ENCODE measurements around the gene GPC6.

Gene GPC6

DNA sequence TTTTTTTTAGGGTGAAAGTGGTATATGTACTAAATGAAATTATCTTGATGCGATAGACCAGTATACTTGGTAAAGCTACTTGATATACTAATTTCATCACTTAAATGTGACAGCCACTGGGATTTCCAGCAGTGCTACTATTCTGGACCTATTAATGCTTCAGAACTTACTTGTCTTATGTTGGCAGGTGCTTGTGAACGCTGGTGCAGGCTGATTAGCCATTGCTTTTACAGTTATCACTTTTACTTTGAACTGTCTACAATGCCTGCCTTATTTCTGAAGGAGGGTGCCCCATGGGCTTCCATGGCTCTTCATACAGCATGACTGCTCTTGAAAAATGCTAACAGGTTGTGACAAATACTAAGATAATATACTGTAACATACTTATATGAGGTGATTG lies 294.7 kb downstream of the GPC6 start:
- Histone ChIP-seq H3K9me2 (ENCODE audit: low read depth, low read length) (no peaks in the 10 kb centered on the region), H3K4me1 (ENCODE audit: insufficient read depth, low read length, severe bottlenecking) (no peaks in the 10 kb centered on the region), H3K79me2 (ENCODE audit: insufficient read depth, low read length) (no peaks in the 10 kb centered on the region), H3K9ac (ENCODE audit: low read length) (no peak overlapping the region), H3K4me2 (ENCODE audit: low read length) (no peak overlapping the region), H3K27me3 (ENCODE audit: insufficient read depth, low read length) (no peaks in the 10 kb centered on the region), H3K9me3 (ENCODE audit: low read length) (no peaks in the 10 kb centered on the region), H4K20me1 (ENCODE audit: insufficient read depth, low read length) (no peaks in the 10 kb centered on the region), H3K36me3 (ENCODE audit: insufficient read depth, low read length) (no peaks in the 10 kb centered on the region), H2AFZ (ENCODE audit: low read length) (no peak overlapping the region), H3K27ac (ENCODE audit: low read depth, low read length, poor library complexity, severe bottlenecking) (no peak overlapping the region), H3K4me3 (ENCODE audit: low read depth, low read length, poor library complexity, severe bottlenecking) (no peak overlapping the region), H3F3A (ENCODE audit: insufficient read depth, low read length) (no peaks in the 10 kb centered on the region)
- TF ChIP-seq, protein P1, sequence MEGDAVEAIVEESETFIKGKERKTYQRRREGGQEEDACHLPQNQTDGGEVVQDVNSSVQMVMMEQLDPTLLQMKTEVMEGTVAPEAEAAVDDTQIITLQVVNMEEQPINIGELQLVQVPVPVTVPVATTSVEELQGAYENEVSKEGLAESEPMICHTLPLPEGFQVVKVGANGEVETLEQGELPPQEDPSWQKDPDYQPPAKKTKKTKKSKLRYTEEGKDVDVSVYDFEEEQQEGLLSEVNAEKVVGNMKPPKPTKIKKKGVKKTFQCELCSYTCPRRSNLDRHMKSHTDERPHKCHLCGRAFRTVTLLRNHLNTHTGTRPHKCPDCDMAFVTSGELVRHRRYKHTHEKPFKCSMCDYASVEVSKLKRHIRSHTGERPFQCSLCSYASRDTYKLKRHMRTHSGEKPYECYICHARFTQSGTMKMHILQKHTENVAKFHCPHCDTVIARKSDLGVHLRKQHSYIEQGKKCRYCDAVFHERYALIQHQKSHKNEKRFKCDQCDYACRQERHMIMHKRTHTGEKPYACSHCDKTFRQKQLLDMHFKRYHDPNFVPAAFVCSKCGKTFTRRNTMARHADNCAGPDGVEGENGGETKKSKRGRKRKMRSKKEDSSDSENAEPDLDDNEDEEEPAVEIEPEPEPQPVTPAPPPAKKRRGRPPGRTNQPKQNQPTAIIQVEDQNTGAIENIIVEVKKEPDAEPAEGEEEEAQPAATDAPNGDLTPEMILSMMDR (IDR thresholded peaks at IDR 0.05; ENCODE audit: low read length), result no peak

DNA sequence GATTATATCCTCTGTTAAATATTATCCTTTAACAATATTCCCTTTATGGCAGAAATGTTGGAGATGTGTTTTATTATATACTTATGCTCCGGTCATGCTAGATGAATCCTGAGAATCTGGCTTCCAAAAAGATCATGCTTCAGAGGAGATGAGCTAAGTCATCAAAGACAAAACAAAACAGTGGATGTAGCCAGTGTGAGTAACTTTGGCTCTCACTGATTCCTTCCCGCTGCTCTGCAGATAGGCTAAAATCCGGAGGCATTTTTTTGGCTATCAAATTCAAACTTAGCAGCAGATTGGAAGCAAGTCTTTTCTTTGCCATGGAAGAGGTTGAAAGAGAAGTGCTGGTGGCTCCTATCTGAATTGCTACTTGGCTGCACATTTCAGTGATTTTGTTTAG lies 295.9 kb downstream of the GPC6 start:
- no peak overlapping the region for H3K4me3 ChIP-seq (ENCODE audit: low read depth, low read length, poor library complexity, severe bottlenecking)
- no peaks in the 10 kb centered on the region for H3K9me3 ChIP-seq (ENCODE audit: low read length)
- TF ChIP-seq, protein P1 (IDR thresholded peaks at IDR 0.05; ENCODE audit: low read length), result no peak
- TF ChIP-seq EZH2 (IDR thresholded peaks at IDR 0.05; ENCODE audit: borderline replicate concordance, low read length), result no peak
- no peak overlapping the region for H3K4me2 ChIP-seq (ENCODE audit: low read length)
- no peak overlapping the region for H3K27ac ChIP-seq (ENCODE audit: low read depth, low read length, poor library complexity, severe bottlenecking)
- H3K9ac ChIP-seq (ENCODE audit: low read length), result no peak overlapping the region
- no peaks in the 10 kb centered on the region for H3K36me3 ChIP-seq (ENCODE audit: insufficient read depth, low read length)
- no peaks in the 10 kb centered on the region for H3K27me3 ChIP-seq (ENCODE audit: insufficient read depth, low read length)
- H3K9me2 ChIP-seq (ENCODE audit: low read depth, low read length), result no peaks in the 10 kb centered on the region
- no peaks in the 10 kb centered on the region for H3F3A ChIP-seq (ENCODE audit: insufficient read depth, low read length)
- no peaks in the 10 kb centered on the region for H4K20me1 ChIP-seq (ENCODE audit: insufficient read depth, low read length)
- no peak overlapping the region for H2AFZ ChIP-seq (ENCODE audit: low read length)
- H3K4me1 ChIP-seq (ENCODE audit: insufficient read depth, low read length, severe bottlenecking), result no peaks in the 10 kb centered on the region
- H3K79me2 ChIP-seq (ENCODE audit: insufficient read depth, low read length), result no peaks in the 10 kb centered on the region

DNA sequence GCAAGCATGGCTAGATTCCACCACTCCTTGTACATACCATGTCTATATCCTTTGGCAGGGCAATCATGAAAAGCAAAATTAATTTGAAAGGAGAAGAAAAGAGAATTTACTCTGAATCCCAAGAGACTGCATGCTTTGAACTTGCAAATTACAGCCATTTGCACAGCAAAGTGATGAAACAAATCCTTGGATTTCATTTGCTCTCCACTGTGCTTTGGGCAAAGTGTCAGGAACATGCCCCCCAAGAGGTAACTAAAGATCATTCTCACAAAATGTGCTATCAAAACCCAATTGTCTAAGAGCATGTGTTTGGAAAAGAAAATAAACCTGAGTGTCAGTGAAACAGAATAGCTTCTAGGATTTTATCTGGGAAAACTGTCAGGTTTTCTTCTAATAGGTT lies 298.5 kb downstream of the GPC6 start:
- Histone ChIP-seq H3K36me3 (ENCODE audit: insufficient read depth, low read length) (no peaks in the 10 kb centered on the region), H4K20me1 (ENCODE audit: insufficient read depth, low read length) (no peaks in the 10 kb centered on the region), H3K27me3 (ENCODE audit: insufficient read depth, low read length) (no peaks in the 10 kb centered on the region), H3K9ac (ENCODE audit: low read length) (no peak overlapping the region), H3F3A (ENCODE audit: insufficient read depth, low read length) (no peaks in the 10 kb centered on the region), H3K4me1 (ENCODE audit: insufficient read depth, low read length, severe bottlenecking) (no peaks in the 10 kb centered on the region), H3K4me3 (ENCODE audit: low read depth, low read length, poor library complexity, severe bottlenecking) (no peak overlapping the region), H3K9me2 (ENCODE audit: low read depth, low read length) (no peaks in the 10 kb centered on the region), H3K9me3 (ENCODE audit: low read length) (no peaks in the 10 kb centered on the region), H2AFZ (ENCODE audit: low read length) (no peak overlapping the region), H3K79me2 (ENCODE audit: insufficient read depth, low read length) (no peaks in the 10 kb centered on the region), H3K27ac (ENCODE audit: low read depth, low read length, poor library complexity, severe bottlenecking) (no peak overlapping the region), H3K4me2 (ENCODE audit: low read length) (no peak overlapping the region)
- TF ChIP-seq EZH2 (IDR thresholded peaks at IDR 0.05; ENCODE audit: borderline replicate concordance, low read length), result no peak
- TF ChIP-seq, protein P1 (IDR thresholded peaks at IDR 0.05; ENCODE audit: low read length), result no peak

Data from OCI-LY1 (cell line).